Stimulated activated naive CD4-positive, alpha-beta T cell treated with Interleukin-2 at 50 U/mL for 16 hours (primary cell): ENCODE results near the gene TAGLN3.
"Not testable (repeated sequence)": the region's sequence is repeated elsewhere in the genome, so short reads cannot be mapped to it uniquely, and the experiment has no call there.

Experiments
- DNase-seq: peaks from one replicate; lab custom pipeline; 2025; lab: John Stamatoyannopoulos, UW

Gene TAGLN3

DNA sequence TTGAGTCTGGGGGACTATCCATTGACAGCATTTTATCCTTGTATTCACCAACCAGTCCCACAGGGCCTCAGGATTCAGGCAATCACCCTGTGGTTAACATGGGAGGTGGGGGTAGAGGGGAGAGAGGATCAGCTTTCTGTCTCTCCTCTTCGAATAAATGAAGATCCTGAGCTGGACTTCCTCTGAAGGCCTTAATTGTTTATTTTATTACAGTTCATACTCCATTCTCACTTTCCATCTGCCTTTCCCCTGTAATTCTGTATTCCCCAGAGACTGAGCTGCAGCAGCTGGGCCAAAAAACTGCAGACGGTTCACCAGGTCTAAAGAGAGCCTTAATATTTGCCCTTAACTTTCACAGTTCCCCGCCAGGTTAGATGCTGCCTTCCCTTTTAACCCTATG lies 11.9 kb downstream of the TAGLN3 start:
- no peak for DNase-seq

- no peak for DNase-seq
Measured at GRCh38 chr3:112011376-112011940, 12.7 kb downstream of the TAGLN3 start.

GRCh38 chr3:112012205-112012992 lies 13.7 kb downstream of the TAGLN3 start:
- no peak for DNase-seq

- DNase-seq, result peak; percentile 48
Measured at GRCh38 chr3:112013058-112013783, 14.5 kb downstream of the TAGLN3 start.

DNA sequence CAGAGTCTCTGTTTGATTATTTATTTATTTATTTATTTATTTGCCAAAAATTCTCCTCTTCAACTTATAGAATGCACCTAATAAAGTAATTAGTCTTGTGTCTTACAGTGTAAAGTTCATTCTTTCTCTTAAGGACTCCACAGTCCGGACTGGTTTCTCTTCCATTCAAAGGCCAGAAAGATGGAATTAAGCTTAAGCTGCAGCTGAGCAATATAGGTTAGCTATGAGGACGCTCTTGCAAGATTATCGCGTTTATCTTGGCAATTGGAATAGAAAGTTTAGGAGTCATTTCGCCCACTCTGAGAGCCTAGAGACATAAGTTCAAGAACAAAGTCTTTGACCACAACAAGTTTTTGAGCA lies 15.0 kb downstream of the TAGLN3 start:
- DNase-seq, result no peak

- DNase-seq, result no peak
Measured at GRCh38 chr3:112017091-112017490, 18.4 kb downstream of the TAGLN3 start.

GRCh38 chr3:112018712-112019111 lies 20.0 kb downstream of the TAGLN3 start:
- no peak for DNase-seq

DNA sequence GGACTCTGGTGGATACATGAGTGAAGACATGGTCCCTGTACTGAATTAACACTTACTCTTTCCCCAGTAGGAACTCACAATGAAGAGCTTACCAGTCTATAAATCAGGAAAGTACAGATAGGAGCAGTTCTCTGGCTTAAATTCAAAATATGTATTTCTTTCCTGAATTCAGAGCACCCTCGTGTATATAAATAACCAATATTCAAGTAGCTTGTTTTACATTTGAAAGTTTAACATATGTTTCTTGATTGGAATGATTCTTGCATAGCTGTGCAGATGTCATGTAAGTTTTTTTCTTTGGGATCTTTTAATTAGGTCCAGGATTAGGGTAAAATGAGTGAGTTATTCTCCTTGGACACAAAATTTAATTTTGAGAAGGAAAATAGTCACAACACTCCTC lies 21.0 kb downstream of the TAGLN3 start:
- no peak for DNase-seq

GRCh38 chr3:112020674-112021085 lies 22.0 kb downstream of the TAGLN3 start:
- no peak for DNase-seq

GRCh38 chr3:112027142-112027541 lies 28.4 kb downstream of the TAGLN3 start:
- no peak for DNase-seq

DNA sequence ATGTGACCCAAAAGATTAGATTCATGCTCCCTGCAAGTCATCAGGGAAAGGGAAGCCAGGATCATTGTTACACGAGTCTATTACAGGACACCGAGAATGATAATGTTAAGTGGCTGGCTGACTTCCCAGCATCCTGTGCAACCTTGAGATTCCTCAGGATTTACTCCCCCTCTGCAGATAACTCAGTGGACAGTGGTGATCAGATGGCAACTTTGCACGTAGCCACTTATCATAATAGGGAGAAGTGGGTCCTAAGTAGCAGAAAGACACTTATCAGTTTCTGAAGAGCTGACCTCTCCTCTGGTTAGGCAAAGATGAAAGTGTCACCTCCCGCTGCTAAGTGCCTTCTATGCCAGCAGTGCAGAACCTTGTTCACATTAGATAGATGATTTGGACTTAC lies 29.1 kb downstream of the TAGLN3 start:
- no peak for DNase-seq

GRCh38 chr3:112030901-112031300 lies 32.2 kb downstream of the TAGLN3 start:
- DNase-seq, result no peak

- DNase-seq, result no peak
Measured at GRCh38 chr3:112032098-112032731, 33.5 kb downstream of the TAGLN3 start.

DNA sequence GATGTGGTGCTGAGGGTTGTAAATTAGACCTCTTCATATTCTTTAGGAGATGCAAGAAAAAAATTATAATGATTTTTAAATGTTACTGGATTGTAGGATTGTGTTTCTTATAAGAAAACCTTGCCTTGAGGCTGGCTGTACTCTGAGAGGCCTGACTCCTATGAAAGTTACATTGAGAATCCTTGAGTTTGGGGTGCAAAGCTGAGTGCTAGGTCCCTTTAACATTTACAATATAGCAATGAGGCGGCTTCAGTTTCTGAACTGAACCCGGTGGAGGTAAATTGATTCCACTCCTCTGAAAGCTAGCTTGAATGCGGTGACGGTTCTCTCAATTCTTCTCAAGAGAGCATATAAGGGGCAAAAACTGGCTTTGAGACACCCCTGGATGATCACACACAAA lies 35.7 kb downstream of the TAGLN3 start, which contains the start of gene TMPRSS7:
Gene TMPRSS7 (plus strand): TSS at position 301 of the 400 bp plus-strand sequence. CDS start 110 bp downstream, outside the sequence.
- DNase-seq, result no peak

- DNase-seq, result no peak
Measured at GRCh38 chr3:112035241-112035640, 36.5 kb downstream of the TAGLN3 start.

DNA sequence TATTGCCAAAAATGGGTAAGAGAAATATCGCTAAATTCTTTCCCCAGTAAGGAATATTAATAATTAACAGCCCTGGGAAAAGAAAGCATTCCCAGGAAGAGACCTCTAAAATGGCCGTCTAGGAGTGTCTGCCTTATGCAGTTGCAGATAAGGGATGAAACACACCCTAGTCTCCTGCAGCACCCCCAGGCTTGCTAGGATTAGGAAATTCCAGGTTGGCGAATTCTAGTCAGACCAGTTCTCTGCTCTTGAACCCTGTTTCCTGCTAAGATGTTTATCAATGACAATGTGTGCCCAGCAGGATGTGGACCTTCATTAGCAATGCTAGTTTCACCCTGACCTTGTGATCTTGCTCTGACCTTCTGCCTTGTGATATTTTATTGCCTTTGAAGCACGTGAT lies 38.5 kb downstream of the TAGLN3 start:
- not testable (repeated sequence) for DNase-seq

DNA sequence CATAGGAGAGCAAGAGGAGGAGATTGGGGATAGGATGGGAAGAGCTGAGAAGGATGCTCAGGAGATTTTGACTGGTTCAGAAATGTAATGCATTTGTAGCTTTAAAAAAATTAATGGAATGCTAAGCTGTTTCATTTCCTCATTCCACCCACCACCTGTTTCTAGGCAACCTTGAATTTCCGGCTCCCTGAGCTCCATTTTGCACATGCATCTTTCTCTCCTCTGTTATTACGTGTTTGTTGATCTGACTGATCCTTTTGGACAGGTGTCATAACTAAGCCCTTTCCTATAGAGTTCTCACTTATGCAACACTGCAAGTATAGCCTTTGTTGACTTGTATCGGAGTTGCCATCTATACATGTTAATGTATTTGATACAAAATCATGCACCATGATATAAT lies 40.1 kb downstream of the TAGLN3 start:
- no peak for DNase-seq

GRCh38 chr3:112041321-112041720 lies 42.6 kb downstream of the TAGLN3 start:
- no peak for DNase-seq

GRCh38 chr3:112042842-112043280 lies 44.1 kb downstream of the TAGLN3 start:
- DNase-seq, result no peak

- peak; percentile 10 for DNase-seq
Measured at GRCh38 chr3:112043621-112044201, 45.0 kb downstream of the TAGLN3 start.

DNA sequence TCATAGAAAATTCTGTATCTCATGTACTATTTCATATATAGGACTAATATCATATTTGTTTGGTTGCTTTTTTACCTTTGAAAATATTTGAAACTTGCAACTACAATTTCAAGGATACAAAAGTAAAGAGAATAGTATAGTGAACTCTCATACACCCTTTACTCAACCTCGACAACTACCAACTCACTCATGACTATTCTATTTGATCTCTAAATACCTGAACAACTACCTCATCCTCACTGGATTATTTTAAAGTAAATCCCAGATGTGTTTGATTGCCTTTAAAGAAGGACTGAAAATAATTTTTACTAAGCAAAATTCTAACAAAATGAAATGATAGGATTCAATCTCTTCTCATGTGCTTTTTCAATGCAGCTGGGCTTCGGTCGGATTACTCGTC lies 47.9 kb downstream of the TAGLN3 start:
- no peak for DNase-seq

DNA sequence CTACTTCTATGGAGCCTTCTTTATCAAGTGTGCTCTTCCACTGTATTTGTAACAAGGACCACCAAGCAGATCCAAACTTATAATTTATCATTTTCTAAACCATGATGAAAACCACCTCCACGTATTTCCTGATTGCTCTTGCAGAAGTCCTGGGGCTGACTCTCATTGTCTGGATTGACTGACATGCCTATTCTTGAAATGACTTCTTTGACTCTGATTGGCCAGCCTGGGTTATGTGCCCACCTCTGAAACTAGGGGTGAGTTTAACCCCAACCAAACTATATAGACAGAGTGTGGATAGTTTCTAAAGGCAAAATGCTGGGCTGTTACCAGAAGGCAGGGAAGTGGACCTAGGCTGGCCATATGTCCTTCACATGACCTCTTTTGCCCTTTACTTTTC lies 48.5 kb downstream of the TAGLN3 start:
- DNase-seq, result no peak
